NT2/D1 (cell line): Measurements from ENCODE around the gene SUSD1.

ENCODE experiments used
- SUZ12 ChIP-seq: IDR thresholded peaks from 2 replicates; pipeline ENCODE4 v1.6.1; 2011; ENCODE audit not compliant: insufficient read length, insufficient read depth; ENCODE audit errors: extremely low read depth
- YY1 ChIP-seq: IDR thresholded peaks from 2 replicates; pipeline ENCODE4 v1.6.1; 2011; ENCODE audit not compliant: insufficient read length, insufficient read depth
- ZNF274 ChIP-seq: IDR thresholded peaks from 2 replicates; pipeline ENCODE4 v1.6.1; 2011; ENCODE audit warnings: mild to moderate bottlenecking, low read depth, low read length

DNA sequence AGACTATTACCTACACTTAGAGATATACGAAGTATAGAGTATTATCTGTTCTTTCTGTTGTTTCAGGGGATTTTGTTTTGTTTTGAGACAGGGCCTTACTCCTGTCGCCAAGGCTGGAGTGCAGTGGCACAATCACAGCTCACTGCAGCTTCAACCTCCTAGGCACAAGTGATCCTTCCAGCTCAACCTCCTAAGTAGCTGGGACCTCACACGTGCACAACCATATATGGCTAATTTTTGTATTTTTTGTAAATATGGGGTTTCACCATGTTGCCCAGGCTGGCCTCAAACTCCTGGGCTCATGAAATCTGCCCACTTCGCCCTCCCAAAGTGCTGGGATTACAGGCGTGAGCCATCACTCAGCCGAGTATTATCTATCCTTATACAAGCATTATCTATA is 45.9 kb downstream of the SUSD1 start:
- TF ChIP-seq YY1 (no peak), SUZ12 (no peak), ZNF274 (no peak)
